Aorta (tissue), 5 donors: ENCODE results near the gene OR1M1. TPM values are rescaled to one million over a fixed set of nuclear protein-coding genes. Genes with fewer than 3 reads are reported as not detected.

Experiments used
- ATAC-seq: fragments of 200-7000 bp; cut with Tn5 transposase; one replicate; pipeline ENCODE4 v1.9.1; 2022; ENCODE audit warnings: moderate library complexity; ENCODE audit not compliant: low FRiP score
- DNase-seq, 2 donors: peaks; one replicate each; pipeline ENCODE4 v3.0.0-alpha.2; 2020
- H3K27ac ChIP-seq, 2 donors: one replicate each; pipeline ENCODE4 v1.5.1; 2013; ENCODE audit warnings: low read length in 2 of 2, mild to moderate bottlenecking in 2 of 2, moderate library complexity in 2 of 2, control low read depth in 1 of 2, inconsistent platforms in 1 of 2, low read depth in 1 of 2
- H3K27me3 ChIP-seq, 2 donors: one replicate each; pipeline ENCODE4 v1.6.1; 2013; ENCODE audit warnings: control low read depth in 1 of 2, low read length in 1 of 2, mild to moderate bottlenecking in 1 of 2, moderate library complexity in 1 of 2; ENCODE audit not compliant: insufficient read depth in 2 of 2, control insufficient read depth in 1 of 2
- H3K36me3 ChIP-seq, 2 donors: one replicate each; pipeline ENCODE4 v1.6.1; 2013; ENCODE audit warnings: control low read depth in 1 of 2, low read length in 1 of 2, mild to moderate bottlenecking in 1 of 2; ENCODE audit not compliant: insufficient read depth in 2 of 2, control insufficient read depth in 1 of 2
- H3K4me1 ChIP-seq, 2 donors: one replicate each; pipeline ENCODE4 v1.6.1; 2013; ENCODE audit warnings: low read length in 2 of 2, control low read depth in 1 of 2, mild to moderate bottlenecking in 1 of 2, moderate library complexity in 1 of 2; ENCODE audit not compliant: insufficient read depth in 2 of 2, control insufficient read depth in 1 of 2
- H3K4me3 ChIP-seq, 2 donors: one replicate each; pipeline ENCODE4 v1.5.1; 2013; ENCODE audit warnings: low read length in 2 of 2, control low read depth in 1 of 2, mild to moderate bottlenecking in 1 of 2
- H3K9me3 ChIP-seq: one replicate; pipeline ENCODE4 v1.6.1; 2013; ENCODE audit warnings: mild to moderate bottlenecking, low read length; ENCODE audit not compliant: control insufficient read depth
- whole genome bisulfite sequencing, 2 donors: extraction: QIAGEN DNeasy Blood & Tissue Kit; methylation state at CpG; one replicate each; pipeline ENCODE4 v1.1.7; 2013; 5-methylcytosine and 5-hydroxymethylcytosine counted together
- intact Hi-C, 2 donors: fragments of 100-400 bp; cut with DNase I; formaldehyde crosslinking; loops; one replicate each; pipeline versions ENCODE4 v1.14.2 to v1.15.0; 2022
- long read RNA-seq, 2 donors: library from polyadenylated mRNA; unstranded; transcript quantifications; one replicate each; pipeline ENCODE4 v2.0.0, GENCODE V29; 2020 to 2021
- polyA plus RNA-seq, 2 donors: library from polyadenylated mRNA; stranded (reverse); fragments of 200-250 nt; gene quantifications; one replicate each; pipeline ENCODE4 v1.2.3, GENCODE V29; 2013
- total RNA-seq, 2 donors: library from RNA; stranded (reverse); fragmentation: NEBNext Ultra II Directional; extraction: Animal tissue kit (Norgen Biotek cat#: 25700); gene quantifications; one replicate each; pipeline ENCODE4 v1.2.1, GENCODE V29; 2021
- donor health status: healthy with polysubstance abuse.
- donor health status: Bipolar disorder and iron deficiency.
- donor health status: DM: no; HTN: no; CAD: no.
- donor health status: DM: no; HTN: no; CAD: no.
- donor health status: DM: yes; HTN: yes; CAD: no.

OR1M1 gene
- total RNA-seq (not detected), polyA plus RNA-seq (not detected)
- long read RNA-seq, donor 1: 0 reads
- long read RNA-seq, donor 2: 0 reads

- no peak within 1 kb of the TSS for H3K27ac ChIP-seq
- 30 to 56% methylated on average over 2 of the region's 2 CpGs for WGBS, 2 donors
- no peaks in the 10 kb centered on the region for H3K4me1 ChIP-seq
- H3K4me3 ChIP-seq: no peak within 1 kb of the TSS
- intact Hi-C loops: no loop called here
- DNase-seq (no peak), ATAC-seq (no peak)
- H3K9me3 ChIP-seq: no peaks in the 10 kb centered on the region
- H3K27me3 ChIP-seq: no peaks in the 10 kb centered on the region
- no peaks in the 10 kb centered on the region for H3K36me3 ChIP-seq
Observed at GRCh38 chr19:9086761-9087160, at the start of gene OR1M1. Gene OR1M1 (plus strand): TSS chr19:9087061. CDS start chr19:9093245, 6,184 bp downstream.

GRCh38 chr19:9037400-9038062, 49.3 kb upstream of the OR1M1 start:
- no peak for ATAC-seq
- H3K4me3 ChIP-seq: no peak overlapping the region
- WGBS, 2 donors: 79 to 84% methylated on average over 8 of the region's 8 CpGs
- no peak for DNase-seq
- H3K4me1 ChIP-seq: no peaks in the 10 kb centered on the region
- no peaks in the 10 kb centered on the region for H3K27me3 ChIP-seq
- H3K36me3 ChIP-seq: no peaks in the 10 kb centered on the region
- no peaks in the 10 kb centered on the region for H3K9me3 ChIP-seq
- intact Hi-C loops: no loop called here
- H3K27ac ChIP-seq: no peak overlapping the region

GRCh38 chr19:9039728-9040127, 47.1 kb upstream of the OR1M1 start:
- no peaks in the 10 kb centered on the region for H3K27me3 ChIP-seq
- H3K36me3 ChIP-seq: no peaks in the 10 kb centered on the region
- 60 to 68% methylated on average over 5 of the region's 5 CpGs for WGBS, 2 donors
- DNase-seq: no peak
- intact Hi-C loops: no loop called here
- H3K27ac ChIP-seq: no peak overlapping the region
- H3K9me3 ChIP-seq: no peaks in the 10 kb centered on the region
- H3K4me3 ChIP-seq: no peak overlapping the region
- no peak for ATAC-seq
- no peaks in the 10 kb centered on the region for H3K4me1 ChIP-seq

GRCh38 chr19:9040131-9040530, 46.7 kb upstream of the OR1M1 start:
- intact Hi-C loops: no loop called here
- WGBS, 2 donors: 70% methylated on average over 9 of the region's 9 CpGs
- no peaks in the 10 kb centered on the region for H3K4me1 ChIP-seq
- no peaks in the 10 kb centered on the region for H3K9me3 ChIP-seq
- no peak overlapping the region for H3K27ac ChIP-seq
- H3K4me3 ChIP-seq: no peak overlapping the region
- ATAC-seq (no peak), DNase-seq (no peak)
- no peaks in the 10 kb centered on the region for H3K36me3 ChIP-seq
- no peaks in the 10 kb centered on the region for H3K27me3 ChIP-seq

GRCh38 chr19:9041023-9041422, 45.8 kb upstream of the OR1M1 start:
- Histone ChIP-seq H3K27me3 (no peaks in the 10 kb centered on the region), H3K27ac (no peak overlapping the region), H3K4me1 (no peaks in the 10 kb centered on the region), H3K4me3 (no peak overlapping the region), H3K9me3 (no peaks in the 10 kb centered on the region), H3K36me3 (no peaks in the 10 kb centered on the region)
- intact Hi-C loops: no loop called here
- no peak for ATAC-seq
- WGBS, 2 donors: 83 to 85% methylated on average over 8 of the region's 8 CpGs
- no peak for DNase-seq

GRCh38 chr19:9043524-9043923, 43.3 kb upstream of the OR1M1 start:
- Histone ChIP-seq H3K9me3 (no peaks in the 10 kb centered on the region), H3K36me3 (no peaks in the 10 kb centered on the region), H3K4me1 (no peaks in the 10 kb centered on the region), H3K27me3 (no peaks in the 10 kb centered on the region), H3K4me3 (no peak overlapping the region), H3K27ac (no peak overlapping the region)
- WGBS, 2 donors: 85 to 88% methylated on average over 5 of the region's 5 CpGs
- DNase-seq (no peak), ATAC-seq (no peak)
- intact Hi-C loops: no loop called here

GRCh38 chr19:9044449-9044848, 42.4 kb upstream of the OR1M1 start:
- intact Hi-C loops: no loop called here
- DNase-seq (no peak), ATAC-seq (no peak)
- Histone ChIP-seq H3K27ac (no peak overlapping the region), H3K36me3 (no peaks in the 10 kb centered on the region), H3K27me3 (no peaks in the 10 kb centered on the region), H3K4me3 (no peak overlapping the region), H3K4me1 (no peaks in the 10 kb centered on the region), H3K9me3 (no peaks in the 10 kb centered on the region)
- WGBS, 2 donors: 50 to 63% methylated on average over 3 of the region's 3 CpGs

GRCh38 chr19:9046694-9047093, 40.2 kb upstream of the OR1M1 start:
- no peaks in the 10 kb centered on the region for H3K4me1 ChIP-seq
- intact Hi-C loops: no loop called here
- ATAC-seq (no peak), DNase-seq (no peak)
- no peaks in the 10 kb centered on the region for H3K9me3 ChIP-seq
- no peaks in the 10 kb centered on the region for H3K36me3 ChIP-seq
- H3K27me3 ChIP-seq: no peaks in the 10 kb centered on the region
- H3K27ac ChIP-seq: no peak overlapping the region
- H3K4me3 ChIP-seq: no peak overlapping the region
- WGBS, 2 donors: 60 to 70% methylated on average over 4 of the region's 4 CpGs

GRCh38 chr19:9052894-9053293, 34.0 kb upstream of the OR1M1 start:
- intact Hi-C loops: no loop called here
- Histone ChIP-seq H3K4me3 (no peak overlapping the region), H3K36me3 (no peaks in the 10 kb centered on the region), H3K27me3 (no peaks in the 10 kb centered on the region), H3K27ac (no peak overlapping the region), H3K9me3 (no peaks in the 10 kb centered on the region), H3K4me1 (no peaks in the 10 kb centered on the region)
- DNase-seq (no peak), ATAC-seq (no peak)
- 83 to 88% methylated on average over 4 of the region's 4 CpGs for WGBS, 2 donors
